SK-N-SH treated with all-trans-retinoic acid at 6 μM for 48 hours (cell line): ENCODE measurements around the gene LRRC26.

Source experiments
- ATAC-seq: fragments of 200-7000 bp; cut with Tn5 transposase; 3 replicates; pipeline ENCODE4 v1.9.1; 2020; ENCODE audit warnings: mild to moderate bottlenecking, moderate library complexity
- ARNTL ChIP-seq: fragments of 450-650 bp; formaldehyde crosslinking; IDR thresholded peaks from 2 replicates; pipeline ENCODE4 v1.5.0; 2020; ENCODE audit warnings: low read depth, mild to moderate bottlenecking, moderate library complexity, borderline replicate concordance
- BACH2 ChIP-seq: fragments of 250-450 bp; sonication (Bioruptor Pico); IDR thresholded peaks from 2 replicates; pipeline ENCODE4 v1.9.0; 2021; ENCODE audit warnings: mild to moderate bottlenecking, borderline replicate concordance
- CSDC2 ChIP-seq: fragments of 250-450 bp; sonication (Bioruptor Pico); IDR thresholded peaks from 2 replicates; pipeline ENCODE4 v1.5.0; 2020; ENCODE audit warnings: mild to moderate bottlenecking, moderate library complexity
- ESRRG ChIP-seq: fragments of 250-450 bp; sonication (Bioruptor Pico); IDR thresholded peaks from 2 replicates; pipeline ENCODE4 v1.6.1; 2021; ENCODE audit warnings: mild to moderate bottlenecking
- GLIS3 ChIP-seq: fragments of 250-450 bp; sonication (Bioruptor Pico); IDR thresholded peaks from 2 replicates; pipeline ENCODE4 v1.5.0; 2020; ENCODE audit warnings: mild to moderate bottlenecking, moderate library complexity
- ISL1 ChIP-seq: fragments of 250-450 bp; sonication (Bioruptor Pico); IDR thresholded peaks from 2 replicates; pipeline ENCODE4 v2.1.2; 2022; ENCODE audit warnings: mild to moderate bottlenecking, moderate library complexity
- OSR1 ChIP-seq: fragments of 250-450 bp; sonication (Bioruptor Pico); IDR thresholded peaks from 2 replicates; pipeline ENCODE4 v1.8.0; 2022; ENCODE audit warnings: moderate library complexity, mild to moderate bottlenecking, inconsistent platforms
- RARB ChIP-seq: fragments of 250-450 bp; sonication (Bioruptor Pico); IDR thresholded peaks from 2 replicates; pipeline ENCODE4 v1.8.0; 2021; ENCODE audit warnings: mild to moderate bottlenecking, moderate library complexity
- SNAI2 ChIP-seq: fragments of 250-450 bp; sonication (Bioruptor Pico); IDR thresholded peaks from 2 replicates; pipeline ENCODE4 v1.5.0; 2020; ENCODE audit warnings: mild to moderate bottlenecking, moderate library complexity
- TCF4 ChIP-seq: fragments of 250-450 bp; sonication (Bioruptor Pico); IDR thresholded peaks from 2 replicates; pipeline ENCODE4 v1.8.0; 2021; ENCODE audit warnings: mild to moderate bottlenecking, moderate library complexity, borderline replicate concordance
- TOX ChIP-seq: fragments of 250-450 bp; sonication (Bioruptor Pico); IDR thresholded peaks from 2 replicates; pipeline ENCODE4 v1.8.0; 2021; ENCODE audit warnings: mild to moderate bottlenecking, moderate library complexity, borderline replicate concordance
- ZC3H10 ChIP-seq: fragments of 250-450 bp; sonication (Bioruptor Pico); IDR thresholded peaks from 2 replicates; pipeline ENCODE4 v1.5.1; 2021; ENCODE audit warnings: mild to moderate bottlenecking, moderate library complexity
- ZFP3 ChIP-seq: fragments of 250-450 bp; sonication (Bioruptor Pico); IDR thresholded peaks from 2 replicates; pipeline ENCODE4 v1.5.0; 2020; ENCODE audit warnings: mild to moderate bottlenecking, moderate library complexity
- ZFP30 ChIP-seq: fragments of 450-650 bp; formaldehyde crosslinking; IDR thresholded peaks from 2 replicates; pipeline ENCODE4 v1.5.0; 2022; ENCODE audit warnings: mild to moderate bottlenecking, moderate library complexity
- ZNF565 ChIP-seq: fragments of 450-650 bp; formaldehyde crosslinking; conservative IDR thresholded peaks from 2 replicates; pipeline ENCODE4 v1.5.0; 2020; ENCODE audit warnings: low read depth, mild to moderate bottlenecking, moderate library complexity
- ZNF70 ChIP-seq: fragments of 450-650 bp; formaldehyde crosslinking; IDR thresholded peaks from 2 replicates; pipeline ENCODE4 v1.5.0; 2020; ENCODE audit warnings: mild to moderate bottlenecking, moderate library complexity
- ZNF8 ChIP-seq: fragments of 450-650 bp; formaldehyde crosslinking; IDR thresholded peaks from 2 replicates; pipeline ENCODE4 v1.5.0; 2020; ENCODE audit warnings: mild to moderate bottlenecking, moderate library complexity
- TF ChIP-seq, protein P1 (sequence below): fragments of 250-450 bp; sonication (Bioruptor Pico); IDR thresholded peaks from 2 replicates; pipeline ENCODE4 v1.5.1; 2021; ENCODE audit warnings: mild to moderate bottlenecking, moderate library complexity
- TF ChIP-seq, protein P2 (sequence below): fragments of 250-450 bp; sonication (Bioruptor Pico); IDR thresholded peaks from 2 replicates; pipeline ENCODE4 v1.8.0; 2021; ENCODE audit warnings: low read depth, mild to moderate bottlenecking, moderate library complexity, borderline replicate concordance
- TF ChIP-seq, protein P3 (sequence below): fragments of 250-450 bp; sonication (Bioruptor Pico); IDR thresholded peaks from 2 replicates; pipeline ENCODE4 v1.5.1; 2020; ENCODE audit warnings: low read depth, mild to moderate bottlenecking, moderate library complexity
- TF ChIP-seq, protein P4 (sequence below): fragments of 250-450 bp; sonication (Bioruptor Pico); IDR thresholded peaks from 2 replicates; pipeline ENCODE4 v1.8.0; 2020; ENCODE audit warnings: mild to moderate bottlenecking, moderate library complexity, borderline replicate concordance
- TF ChIP-seq, protein P5 (sequence below): fragments of 250-450 bp; sonication (Bioruptor Pico); IDR thresholded peaks from 2 replicates; pipeline ENCODE4 v1.5.0; 2020; ENCODE audit warnings: mild to moderate bottlenecking, moderate library complexity

LRRC26 gene

DNA sequence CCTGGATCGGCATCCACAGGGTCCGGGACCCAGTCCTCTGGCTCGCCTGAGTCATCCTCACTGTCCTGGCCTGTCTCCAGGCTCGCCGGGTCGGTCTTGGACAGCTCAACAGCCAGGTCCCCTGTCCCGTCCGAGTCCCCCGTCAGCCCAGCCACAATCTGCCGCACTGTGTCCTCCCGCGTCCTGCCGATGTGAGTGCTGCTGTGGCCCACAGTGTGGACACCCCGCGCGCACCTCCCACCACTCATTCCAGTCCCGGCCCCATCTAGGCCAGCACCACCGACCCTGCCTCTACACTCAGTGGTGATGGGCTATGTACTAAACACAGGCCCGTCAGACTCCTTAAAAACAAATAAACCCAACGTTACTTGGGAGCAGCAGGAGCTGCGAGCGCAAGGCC, 11.8 kb upstream of the LRRC26 start:
- TF ChIP-seq, protein P1, sequence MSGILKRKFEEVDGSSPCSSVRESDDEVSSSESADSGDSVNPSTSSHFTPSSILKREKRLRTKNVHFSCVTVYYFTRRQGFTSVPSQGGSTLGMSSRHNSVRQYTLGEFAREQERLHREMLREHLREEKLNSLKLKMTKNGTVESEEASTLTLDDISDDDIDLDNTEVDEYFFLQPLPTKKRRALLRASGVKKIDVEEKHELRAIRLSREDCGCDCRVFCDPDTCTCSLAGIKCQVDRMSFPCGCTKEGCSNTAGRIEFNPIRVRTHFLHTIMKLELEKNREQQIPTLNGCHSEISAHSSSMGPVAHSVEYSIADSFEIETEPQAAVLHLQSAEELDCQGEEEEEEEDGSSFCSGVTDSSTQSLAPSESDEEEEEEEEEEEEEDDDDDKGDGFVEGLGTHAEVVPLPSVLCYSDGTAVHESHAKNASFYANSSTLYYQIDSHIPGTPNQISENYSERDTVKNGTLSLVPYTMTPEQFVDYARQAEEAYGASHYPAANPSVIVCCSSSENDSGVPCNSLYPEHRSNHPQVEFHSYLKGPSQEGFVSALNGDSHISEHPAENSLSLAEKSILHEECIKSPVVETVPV (CRISPR knock-in tag), result no peak
- no peak for ATAC-seq

DNA sequence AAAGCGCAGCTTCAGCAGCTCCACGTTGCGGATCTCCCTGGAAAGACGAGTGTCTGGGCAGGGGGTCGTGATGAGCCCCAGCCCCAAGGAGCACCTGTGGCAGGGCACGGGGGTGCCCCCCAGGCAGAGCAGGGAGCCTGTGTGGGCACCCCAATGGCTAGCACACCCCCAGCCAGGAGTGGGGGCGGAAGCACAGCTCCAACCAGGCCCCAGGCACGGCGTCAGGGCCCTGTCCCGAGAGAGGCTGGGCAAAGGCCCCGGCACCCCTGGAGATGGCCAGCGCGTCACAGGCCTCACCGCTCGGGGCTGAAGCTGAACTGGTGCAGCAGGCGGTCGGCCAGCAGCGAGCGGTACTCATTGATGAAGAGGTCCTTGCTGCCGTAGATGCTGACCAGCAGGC, 10.6 kb upstream of the LRRC26 start:
- no peak for ATAC-seq
- TF ChIP-seq SNAI2, result no peak
- no peak for TF ChIP-seq ESRRG (CRISPR knock-in tag)
- TF ChIP-seq BACH2 (CRISPR knock-in tag), result no peak
- TF ChIP-seq ZFP30, result no peak
- no peak for TF ChIP-seq GLIS3 (CRISPR knock-in tag)
- TF ChIP-seq RARB (CRISPR knock-in tag), result no peak
- TF ChIP-seq ZFP3 (CRISPR knock-in tag), result no peak
- no peak for TF ChIP-seq ZNF565 (CRISPR knock-in tag)
- TF ChIP-seq, protein P2, sequence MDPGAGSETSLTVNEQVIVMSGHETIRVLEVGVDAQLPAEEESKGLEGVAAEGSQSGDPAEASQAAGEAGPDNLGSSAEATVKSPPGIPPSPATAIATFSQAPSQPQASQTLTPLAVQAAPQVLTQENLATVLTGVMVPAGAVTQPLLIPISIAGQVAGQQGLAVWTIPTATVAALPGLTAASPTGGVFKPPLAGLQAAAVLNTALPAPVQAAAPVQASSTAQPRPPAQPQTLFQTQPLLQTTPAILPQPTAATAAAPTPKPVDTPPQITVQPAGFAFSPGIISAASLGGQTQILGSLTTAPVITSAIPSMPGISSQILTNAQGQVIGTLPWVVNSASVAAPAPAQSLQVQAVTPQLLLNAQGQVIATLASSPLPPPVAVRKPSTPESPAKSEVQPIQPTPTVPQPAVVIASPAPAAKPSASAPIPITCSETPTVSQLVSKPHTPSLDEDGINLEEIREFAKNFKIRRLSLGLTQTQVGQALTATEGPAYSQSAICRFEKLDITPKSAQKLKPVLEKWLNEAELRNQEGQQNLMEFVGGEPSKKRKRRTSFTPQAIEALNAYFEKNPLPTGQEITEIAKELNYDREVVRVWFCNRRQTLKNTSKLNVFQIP (CRISPR knock-in tag), result no peak
- TF ChIP-seq ZNF8 (CRISPR knock-in tag), result no peak
- no peak for TF ChIP-seq ISL1 (CRISPR knock-in tag)
- no peak for TF ChIP-seq CSDC2 (CRISPR knock-in tag)
- TF ChIP-seq TOX (CRISPR knock-in tag), result no peak
- no peak for TF ChIP-seq OSR1
- TF ChIP-seq, protein P3, sequence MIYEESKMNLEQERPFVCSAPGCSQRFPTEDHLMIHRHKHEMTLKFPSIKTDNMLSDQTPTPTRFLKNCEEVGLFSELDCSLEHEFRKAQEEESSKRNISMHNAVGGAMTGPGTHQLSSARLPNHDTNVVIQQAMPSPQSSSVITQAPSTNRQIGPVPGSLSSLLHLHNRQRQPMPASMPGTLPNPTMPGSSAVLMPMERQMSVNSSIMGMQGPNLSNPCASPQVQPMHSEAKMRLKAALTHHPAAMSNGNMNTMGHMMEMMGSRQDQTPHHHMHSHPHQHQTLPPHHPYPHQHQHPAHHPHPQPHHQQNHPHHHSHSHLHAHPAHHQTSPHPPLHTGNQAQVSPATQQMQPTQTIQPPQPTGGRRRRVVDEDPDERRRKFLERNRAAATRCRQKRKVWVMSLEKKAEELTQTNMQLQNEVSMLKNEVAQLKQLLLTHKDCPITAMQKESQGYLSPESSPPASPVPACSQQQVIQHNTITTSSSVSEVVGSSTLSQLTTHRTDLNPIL (CRISPR knock-in tag), result no peak
- TF ChIP-seq, protein P1 (CRISPR knock-in tag), result no peak
- TF ChIP-seq ZC3H10 (CRISPR knock-in tag), result no peak
- TF ChIP-seq ZNF70 (CRISPR knock-in tag), result no peak
- TF ChIP-seq TCF4 (CRISPR knock-in tag), result no peak
- TF ChIP-seq, protein P4, sequence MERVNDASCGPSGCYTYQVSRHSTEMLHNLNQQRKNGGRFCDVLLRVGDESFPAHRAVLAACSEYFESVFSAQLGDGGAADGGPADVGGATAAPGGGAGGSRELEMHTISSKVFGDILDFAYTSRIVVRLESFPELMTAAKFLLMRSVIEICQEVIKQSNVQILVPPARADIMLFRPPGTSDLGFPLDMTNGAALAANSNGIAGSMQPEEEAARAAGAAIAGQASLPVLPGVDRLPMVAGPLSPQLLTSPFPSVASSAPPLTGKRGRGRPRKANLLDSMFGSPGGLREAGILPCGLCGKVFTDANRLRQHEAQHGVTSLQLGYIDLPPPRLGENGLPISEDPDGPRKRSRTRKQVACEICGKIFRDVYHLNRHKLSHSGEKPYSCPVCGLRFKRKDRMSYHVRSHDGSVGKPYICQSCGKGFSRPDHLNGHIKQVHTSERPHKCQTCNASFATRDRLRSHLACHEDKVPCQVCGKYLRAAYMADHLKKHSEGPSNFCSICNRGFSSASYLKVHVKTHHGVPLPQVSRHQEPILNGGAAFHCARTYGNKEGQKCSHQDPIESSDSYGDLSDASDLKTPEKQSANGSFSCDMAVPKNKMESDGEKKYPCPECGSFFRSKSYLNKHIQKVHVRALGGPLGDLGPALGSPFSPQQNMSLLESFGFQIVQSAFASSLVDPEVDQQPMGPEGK (CRISPR knock-in tag), result no peak
- TF ChIP-seq, all 23 proteins: peak for 0

DNA sequence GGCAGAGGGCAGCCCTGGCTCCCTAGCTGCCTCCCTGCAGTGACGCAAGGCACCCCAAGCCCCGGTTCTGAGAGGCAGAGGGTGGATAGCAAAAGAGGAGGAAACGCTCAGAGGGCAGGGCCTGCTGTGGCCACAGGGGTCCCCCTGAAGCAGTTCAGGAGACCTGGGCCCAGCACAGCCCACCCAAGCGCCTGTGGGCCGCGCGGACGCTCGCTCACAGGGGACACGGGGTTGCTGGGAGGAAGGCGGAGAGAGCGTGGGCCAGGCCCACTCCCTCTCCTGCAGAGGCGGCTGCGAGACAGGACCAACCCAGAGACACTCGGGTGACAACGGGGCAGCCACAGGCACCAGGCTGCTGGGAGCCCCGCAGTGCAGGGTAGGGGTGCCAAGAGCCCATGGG, 9.9 kb upstream of the LRRC26 start:
- ATAC-seq, result no peak
- TF ChIP-seq, protein P5, sequence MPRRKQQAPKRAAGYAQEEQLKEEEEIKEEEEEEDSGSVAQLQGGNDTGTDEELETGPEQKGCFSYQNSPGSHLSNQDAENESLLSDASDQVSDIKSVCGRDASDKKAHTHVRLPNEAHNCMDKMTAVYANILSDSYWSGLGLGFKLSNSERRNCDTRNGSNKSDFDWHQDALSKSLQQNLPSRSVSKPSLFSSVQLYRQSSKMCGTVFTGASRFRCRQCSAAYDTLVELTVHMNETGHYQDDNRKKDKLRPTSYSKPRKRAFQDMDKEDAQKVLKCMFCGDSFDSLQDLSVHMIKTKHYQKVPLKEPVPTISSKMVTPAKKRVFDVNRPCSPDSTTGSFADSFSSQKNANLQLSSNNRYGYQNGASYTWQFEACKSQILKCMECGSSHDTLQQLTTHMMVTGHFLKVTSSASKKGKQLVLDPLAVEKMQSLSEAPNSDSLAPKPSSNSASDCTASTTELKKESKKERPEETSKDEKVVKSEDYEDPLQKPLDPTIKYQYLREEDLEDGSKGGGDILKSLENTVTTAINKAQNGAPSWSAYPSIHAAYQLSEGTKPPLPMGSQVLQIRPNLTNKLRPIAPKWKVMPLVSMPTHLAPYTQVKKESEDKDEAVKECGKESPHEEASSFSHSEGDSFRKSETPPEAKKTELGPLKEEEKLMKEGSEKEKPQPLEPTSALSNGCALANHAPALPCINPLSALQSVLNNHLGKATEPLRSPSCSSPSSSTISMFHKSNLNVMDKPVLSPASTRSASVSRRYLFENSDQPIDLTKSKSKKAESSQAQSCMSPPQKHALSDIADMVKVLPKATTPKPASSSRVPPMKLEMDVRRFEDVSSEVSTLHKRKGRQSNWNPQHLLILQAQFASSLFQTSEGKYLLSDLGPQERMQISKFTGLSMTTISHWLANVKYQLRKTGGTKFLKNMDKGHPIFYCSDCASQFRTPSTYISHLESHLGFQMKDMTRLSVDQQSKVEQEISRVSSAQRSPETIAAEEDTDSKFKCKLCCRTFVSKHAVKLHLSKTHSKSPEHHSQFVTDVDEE (CRISPR knock-in tag), result no peak
- TF ChIP-seq BACH2 (CRISPR knock-in tag) (no peak), ARNTL (CRISPR knock-in tag) (no peak), SNAI2 (no peak)
- TF ChIP-seq, protein P2 (CRISPR knock-in tag), result no peak
- TF ChIP-seq, protein P1 (CRISPR knock-in tag), result no peak
- TF ChIP-seq, protein P3 (CRISPR knock-in tag), result no peak
